K562 (cell line): ENCODE data around the gene MSX1. TPM values are rescaled to one million over a fixed set of nuclear protein-coding genes. Genes with fewer than 3 reads are reported as not detected.

Source experiments
- ATAC-seq: fragments of 200-7000 bp; cut with Tn5 transposase; 3 replicates; pipeline ENCODE4 v1.9.1; 2020; ENCODE audit warnings: moderate library complexity
- BruUV-seq: library from RNA; stranded (reverse); fragments of 400-500 nt; replicated peaks from 2 replicates; lab custom pipeline; 2021; lab: Mats Ljungman, UMichigan
- CTCF ChIA-PET: fragments of 300-600 bp; formaldehyde crosslinking; extraction: SDS; loops from one replicate; lab custom pipeline; 2021; ENCODE audit warnings: low intra/inter-chr PET ratio; lab: Yijun Ruan, JAX
- POLR2A ChIA-PET: fragments of 300-600, 350-650 bp; sonication (Branson Sonifier 250); formaldehyde crosslinking; extraction: SDS; loops from one replicate; lab custom pipeline; 2021; ENCODE audit warnings: antibody characterized with exemption, inconsistent platforms; lab: Yijun Ruan, JAX
- DNase-seq, 4 experiments: peaks; one replicate each; pipeline versions ENCODE4 v3.0.0 to v3.0.0-alpha.2; 2011 to 2018; ENCODE audit warnings: low spot score in 3 of 4, mixed read lengths in 3 of 4; ENCODE audit errors: extremely low read depth in 1 of 4
- FAIRE-seq: peaks from 2 replicates; lab custom pipeline; 2011; peaks lifted over from hg19 to GRCh38; lab: Jason Lieb, UNC
- H2AFZ ChIP-seq: 2 replicates; pipeline ENCODE4 v1.6.0; 2011; ENCODE audit warnings: low read depth, low read length, control low read depth, inconsistent platforms
- H3K27ac ChIP-seq: fragments of 200-600 bp; 3 replicates; pipeline ENCODE4 v1.8.0; 2011; ENCODE audit warnings: low read depth, mild to moderate bottlenecking, control low read depth, inconsistent platforms, low read length, moderate library complexity, mixed read lengths; ENCODE audit errors: extremely low read depth
- H3K27me3 ChIP-seq, 2 experiments: fragments of 300-600 bp in 1 of 2; 2 replicates in 1 of 2; 3 replicates in 1 of 2; pipeline versions ENCODE4 v1.6.0 to v1.8.0; 2011; ENCODE audit warnings: inconsistent platforms in 2 of 2, low read length in 2 of 2, mild to moderate bottlenecking in 1 of 2, mixed read lengths in 1 of 2, moderate library complexity in 1 of 2; ENCODE audit not compliant: control insufficient read depth in 2 of 2, insufficient read depth in 2 of 2
- H3K36me3 ChIP-seq: fragments of 300-600 bp; 3 replicates; pipeline ENCODE4 v1.8.0; 2011; ENCODE audit warnings: mild to moderate bottlenecking, low read length, inconsistent platforms; ENCODE audit not compliant: control insufficient read depth, insufficient read depth
- H3K4me1 ChIP-seq, 2 experiments: fragments of 200-600 bp in 1 of 2; replicated peaks in 1 of 2; 2 replicates in 1 of 2; 3 replicates in 1 of 2; pipeline versions ENCODE4 v1.5.1 to v1.8.0; 2011; ENCODE audit warnings: inconsistent platforms in 2 of 2, low read length in 2 of 2, mild to moderate bottlenecking in 1 of 2, mixed read lengths in 1 of 2, moderate library complexity in 1 of 2; ENCODE audit not compliant: control insufficient read depth in 2 of 2, insufficient read depth in 2 of 2
- H3K4me2 ChIP-seq: 2 replicates; pipeline ENCODE4 v1.6.1; 2011; ENCODE audit warnings: low read length, control low read depth, inconsistent platforms, mixed read lengths; ENCODE audit not compliant: insufficient read depth
- H3K4me3 ChIP-seq: fragments of 200-600 bp; sonication (generic), shearing (Covaris generic); 2 replicates; pipeline ENCODE4 v1.5.1; 2016; ENCODE audit warnings: control low read depth, inconsistent platforms
- H3K79me2 ChIP-seq: fragments of 200-600 bp; 3 replicates; pipeline ENCODE4 v1.8.0; 2011; ENCODE audit warnings: low read length, inconsistent platforms; ENCODE audit not compliant: control insufficient read depth, insufficient read depth
- H3K9ac ChIP-seq, 2 experiments: 2 replicates each; pipeline versions ENCODE4 v1.6.0 to v1.6.1; 2011; ENCODE audit warnings: low read depth in 2 of 2, low read length in 2 of 2, control low read depth in 1 of 2, inconsistent platforms in 1 of 2, mild to moderate bottlenecking in 1 of 2, mixed read lengths in 1 of 2; ENCODE audit not compliant: insufficient read depth in 1 of 2
- H3K9me1 ChIP-seq: one replicate; pipeline ENCODE4 v1.6.0; 2011; ENCODE audit warnings: inconsistent platforms, mild to moderate bottlenecking, low read length, moderate library complexity; ENCODE audit not compliant: control insufficient read depth, insufficient read depth
- H3K9me3 ChIP-seq: replicated peaks from 2 replicates; pipeline ENCODE4 v1.5.1; 2011; ENCODE audit warnings: low read depth, low read length, inconsistent platforms; ENCODE audit not compliant: control insufficient read depth, insufficient read depth
- H4K20me1 ChIP-seq: replicated peaks from 2 replicates; pipeline ENCODE4 v1.6.1; 2011; ENCODE audit warnings: low read length, inconsistent platforms, mixed read lengths; ENCODE audit not compliant: control insufficient read depth, insufficient read depth
- BHLHE40 ChIP-seq: IDR thresholded peaks from 2 replicates; pipeline ENCODE4 v1.6.1; 2011; ENCODE audit warnings: low read length, improper control_type of control experiment
- BMI1 ChIP-seq: fragments of 150-350 bp; IDR thresholded peaks from 2 replicates; pipeline ENCODE4 v1.6.1; 2014; ENCODE audit warnings: low read length
- C11orf30 ChIP-seq: fragments of 450-650 bp; IDR thresholded peaks from 2 replicates; pipeline ENCODE4 v1.6.1; 2016; ENCODE audit warnings: low read depth, mild to moderate bottlenecking
- CBX1 ChIP-seq: sonication (generic); IDR thresholded peaks from 2 replicates; pipeline ENCODE4 v1.6.1; 2016; ENCODE audit warnings: antibody characterized with exemption, low read depth, mild to moderate bottlenecking
- CREB3L1 ChIP-seq: fragments of 450-650 bp; IDR thresholded peaks from 2 replicates; pipeline ENCODE4 v1.6.1; 2014; ENCODE audit warnings: low read depth, mild to moderate bottlenecking, moderate library complexity, borderline replicate concordance
- E4F1 ChIP-seq: fragments of 250-450 bp; sonication (Bioruptor Pico); IDR thresholded peaks from 2 replicates; pipeline ENCODE4 v1.5.0; 2021; ENCODE audit warnings: mild to moderate bottlenecking, borderline replicate concordance
- EP400 ChIP-seq: fragments of 450-650 bp; IDR thresholded peaks from 2 replicates; pipeline ENCODE4 v1.6.1; 2017; ENCODE audit warnings: antibody characterized with exemption, mild to moderate bottlenecking, moderate library complexity
- KLF1 ChIP-seq: fragments of 450-650 bp; IDR thresholded peaks from 2 replicates; pipeline ENCODE4 v1.6.1; 2016; ENCODE audit warnings: missing genetic modification characterization, missing compliant biosample characterization
- MLLT1 ChIP-seq, 2 experiments: fragments of 450-650 bp; IDR thresholded peaks; 2 replicates each; pipeline ENCODE4 v1.6.1; 2016
- MYC ChIP-seq, 2 experiments: fragments of 250-450 bp in 1 of 2; sonication (Bioruptor Pico) in 1 of 2; IDR thresholded peaks; 2 replicates each; pipeline versions ENCODE4 v1.5.1 to v1.6.1; 2012 to 2021; ENCODE audit warnings: low read depth in 2 of 2, borderline replicate concordance in 1 of 2, improper control_type of control experiment in 1 of 2, low read length in 1 of 2, mild to moderate bottlenecking in 1 of 2, moderate library complexity in 1 of 2
- RBM22 ChIP-seq: fragments of 200-400 bp; formaldehyde crosslinking; IDR thresholded peaks from 2 replicates; pipeline ENCODE4 v1.6.1; 2018; ENCODE audit warnings: low read length, low read depth; ENCODE audit not compliant: poor library complexity, severe bottlenecking
- U2AF1 ChIP-seq: fragments of 200-400 bp; formaldehyde crosslinking; optimal IDR thresholded peaks from 2 replicates; pipeline ENCODE3; 2017; ENCODE audit warnings: mild to moderate bottlenecking, low read depth, low read length, moderate library complexity
- ZNF589 ChIP-seq: fragments of 200-800 bp; sonication (Bioruptor generic); IDR thresholded peaks from 2 replicates; pipeline ENCODE4 v1.6.1; 2016; ENCODE audit warnings: low read depth, missing genetic modification characterization, missing compliant biosample characterization
- WGBS: fragments of 100-300 bp; shearing (Covaris generic); methylation state at CpG from one replicate; pipeline ENCODE4 v1.1.6; 2016; ENCODE audit warnings: low coverage, mixed read lengths; ENCODE audit not compliant: insufficient coverage; ENCODE audit errors: missing lambda C conversion rate; 5-methylcytosine and 5-hydroxymethylcytosine counted together
- in situ Hi-C: fragments of 300-500 bp; cut with MboI; formaldehyde crosslinking; loops from 4 replicates; pipeline ENCODE4 v1.15.0; 2018; ENCODE audit warnings: inconsistent platforms, mixed read lengths
- intact Hi-C: fragments of 100-400 bp; cut with micrococcal nuclease; formaldehyde crosslinking; loops from 2 replicates; pipeline ENCODE4 v1.14.2; 2022
- polyA plus RNA-seq, 8 experiments: library from polyadenylated mRNA; depleted of rRNA in 4 of 8; stranded (reverse) in 5 of 8; unstranded in 3 of 8; fragments of >200 nt; fragmentation: Nextera tagmentation in 2 of 8; fragmentation: Illumina TruSeq in 1 of 8; extraction: Ambion mirVana in 2 of 8; extraction: Trizol in 1 of 8; gene quantifications; 2 replicates each; pipeline versions ENCODE4 v1.2.1 to v1.2.3, GENCODE V29; 2011 to 2014; ENCODE audit warnings: inconsistent platforms in 1 of 8, missing spikeins in 1 of 8
- total RNA-seq, 7 experiments: library from RNA; depleted of rRNA in 6 of 7; stranded (reverse); fragments of >200 nt in 6 of 7; fragmentation: Illumina TruSeq in 2 of 7; extraction: Trizol in 2 of 7; gene quantifications; 2 replicates each; pipeline versions ENCODE4 v1.2.1 to v1.2.3, GENCODE V29; 2011 to 2021; ENCODE audit warnings: low replicate concordance in 1 of 7
- TF ChIP-seq, protein P1 (sequence below): fragments of 450-650 bp; formaldehyde crosslinking; IDR thresholded peaks from 2 replicates; pipeline ENCODE4 v1.4.0; 2022; ENCODE audit warnings: missing genetic modification characterization

Gene MSX1
- total and polyA plus RNA-seq, 9 of the 15 experiments (the other 6 are each of a cell fraction or from before 2014, with no cell fraction given): 1.3 to 6.3 (median 2.3) TPM

- no peaks in the 10 kb centered on the region for H3K9me3 ChIP-seq
- no peak overlapping the region for H3K27ac ChIP-seq
- H4K20me1 ChIP-seq: 0 out of 2 replicates have a peak, but pooled peaks cover 3% of the 10 kb centered on the region
- no peak overlapping the region for H3K9ac ChIP-seq
- DNase-seq (peak in 1 of 4 experiments; percentile 17), ATAC-seq (peak; percentile 57), FAIRE-seq (no peak)
- POLR2A ChIA-PET: interaction anchor here (1.1 kb wide), 1 partner anchor 389 kb away, joined by 3 read pairs; no protein-coding TSS in a partner anchor
- no peaks in the 10 kb centered on the region for H3K9me1 ChIP-seq
- in situ Hi-C loops: loop anchor here (10.0 kb wide), 1 partner anchor 394 kb away; no protein-coding TSS in a partner anchor
- no peaks in the 10 kb centered on the region for H3K4me1 ChIP-seq
- CTCF ChIA-PET: interaction anchor here (0.8 kb wide), 1 partner anchor 490 kb away, joined by 3 read pairs; no protein-coding TSS in a partner anchor
- no peak overlapping the region for H3K4me3 ChIP-seq
- peaks cover 7 to 25% of the 10 kb centered on the region in 2 experiments; a peak in 4 of 5 replicates for H3K27me3 ChIP-seq
- BruUV-seq: no TSS peak
- H3K4me2 ChIP-seq: no peak overlapping the region
- intact Hi-C loops: no loop called here
- H2AFZ ChIP-seq: no peak overlapping the region
- no peaks in the 10 kb centered on the region for H3K79me2 ChIP-seq
- 0% methylated on average over 5 of the region's 5 CpGs for WGBS
- no peaks in the 10 kb centered on the region for H3K36me3 ChIP-seq
- TF ChIP-seq, protein P1, sequence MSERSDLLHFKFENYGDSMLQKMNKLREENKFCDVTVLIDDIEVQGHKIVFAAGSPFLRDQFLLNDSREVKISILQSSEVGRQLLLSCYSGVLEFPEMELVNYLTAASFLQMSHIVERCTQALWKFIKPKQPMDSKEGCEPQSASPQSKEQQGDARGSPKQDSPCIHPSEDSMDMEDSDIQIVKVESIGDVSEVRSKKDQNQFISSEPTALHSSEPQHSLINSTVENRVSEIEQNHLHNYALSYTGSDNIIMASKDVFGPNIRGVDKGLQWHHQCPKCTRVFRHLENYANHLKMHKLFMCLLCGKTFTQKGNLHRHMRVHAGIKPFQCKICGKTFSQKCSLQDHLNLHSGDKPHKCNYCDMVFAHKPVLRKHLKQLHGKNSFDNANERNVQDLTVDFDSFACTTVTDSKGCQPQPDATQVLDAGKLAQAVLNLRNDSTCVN (CRISPR knock-in tag): no peak
- TF ChIP-seq MYC (IDR thresholded peaks at IDR 0.05; ENCODE audit: low read depth, low read length) (0 out of 2 replicates have a peak, but pooled peaks have one; percentile 28), MYC (CRISPR knock-in tag; IDR thresholded peaks at IDR 0.05; ENCODE audit: borderline replicate concordance, low read depth) (no peak), U2AF1 (no peak), ZNF589 (CRISPR knock-in tag) (no peak), KLF1 (no peak), RBM22 (no peak), E4F1 (no peak), C11orf30 (no peak), CBX1 (no peak), EP400 (no peak), BMI1 (no peak), MLLT1 (IDR thresholded peaks at IDR 0.05) (no peak), CREB3L1 (no peak), BHLHE40 (peak; percentile 65)
These were observed 29.2 kb downstream of the MSX1 start for GRCh38 chr4:4888695-4889094.
